CMK (cell line): ENCODE data around the gene L3MBTL1.
A peak's percentile ranks its signal among the peaks of the same experiment; 100 is the strongest.

ENCODE experiments used
- DNase-seq: peaks from one replicate; pipeline ENCODE4 v3.0.0-alpha.2; 2010; ENCODE audit warnings: low read depth

The L3MBTL1 gene

GRCh38 chr20:43536041-43536816 is 28.7 kb downstream of the L3MBTL1 start:
- DNase-seq, result no peak

GRCh38 chr20:43536817-43537440 is 29.4 kb downstream of the L3MBTL1 start:
- DNase-seq, result no peak

GRCh38 chr20:43537921-43538877 is 30.7 kb downstream of the L3MBTL1 start:
- peak; percentile 22 for DNase-seq

- no peak for DNase-seq
These were observed 31.6 kb downstream of the L3MBTL1 start for GRCh38 chr20:43538878-43539700.

GRCh38 chr20:43539975-43540672 is 32.6 kb downstream of the L3MBTL1 start:
- DNase-seq, result no peak

- DNase-seq, result no peak
These were observed 33.2 kb downstream of the L3MBTL1 start for GRCh38 chr20:43540673-43541060.

GRCh38 chr20:43541214-43541613 is 33.7 kb downstream of the L3MBTL1 start:
- no peak for DNase-seq

GRCh38 chr20:43542161-43542560 is 34.7 kb downstream of the L3MBTL1 start:
- DNase-seq, result no peak

GRCh38 chr20:43542674-43543073 is 35.2 kb downstream of the L3MBTL1 start:
- DNase-seq, result no peak

GRCh38 chr20:43543138-43543537 is 35.6 kb downstream of the L3MBTL1 start:
- DNase-seq, result no peak

- no peak for DNase-seq
These were observed 37.0 kb downstream of the L3MBTL1 start for GRCh38 chr20:43544501-43544900.

- no peak for DNase-seq
These were observed 38.5 kb downstream of the L3MBTL1 start for GRCh38 chr20:43545837-43546578.

GRCh38 chr20:43548273-43548880 is 40.9 kb downstream of the L3MBTL1 start:
- DNase-seq, result no peak

- no peak for DNase-seq
These were observed 42.0 kb downstream of the L3MBTL1 start for GRCh38 chr20:43549416-43550065.

- DNase-seq, result no peak
These were observed 43.0 kb downstream of the L3MBTL1 start for GRCh38 chr20:43550456-43550855.

- no peak for DNase-seq
These were observed 46.9 kb downstream of the L3MBTL1 start for GRCh38 chr20:43554369-43554768.

GRCh38 chr20:43558412-43559146 is 51.1 kb downstream of the L3MBTL1 start, which contains the start of gene SGK2:
Gene SGK2 (plus strand): TSS chr20:43559027. CDS start chr20:43566496, 7,469 bp downstream.
- DNase-seq, result no peak
